Keratinocyte (primary cell): Measurements from ENCODE around the gene ETV3. TPM values are rescaled to one million over a fixed set of nuclear protein-coding genes. Genes with fewer than 3 reads are reported as not detected.

Experiments used
- DNase-seq: peaks from one replicate; pipeline ENCODE4 v3.0.0-alpha.2; 2011; ENCODE audit warnings: low read depth, missing footprints, low spot score
- FAIRE-seq: peaks from 2 replicates; lab custom pipeline; 2011; peaks lifted over from hg19 to GRCh38; lab: Jason Lieb, UNC
- H2AFZ ChIP-seq: 2 replicates; pipeline ENCODE4 v1.6.0; 2012; ENCODE audit warnings: low read length, control low read depth, inconsistent platforms; ENCODE audit not compliant: control insufficient read depth
- H3K27ac ChIP-seq: 2 replicates; pipeline ENCODE4 v1.5.1; 2011; ENCODE audit warnings: low read length; ENCODE audit not compliant: control insufficient read depth, insufficient read depth
- H3K27me3 ChIP-seq: 3 replicates; pipeline ENCODE4 v1.6.0; 2011; ENCODE audit warnings: low read length; ENCODE audit not compliant: control insufficient read depth, insufficient read depth; ENCODE audit errors: extremely low read depth
- H3K36me3 ChIP-seq, 2 experiments: 2 replicates in 1 of 2; 3 replicates in 1 of 2; pipeline ENCODE4 v1.5.1; 2011; ENCODE audit warnings: low read length in 2 of 2, mild to moderate bottlenecking in 1 of 2; ENCODE audit not compliant: control insufficient read depth in 2 of 2, insufficient read depth in 2 of 2; ENCODE audit errors: extremely low read depth in 1 of 2
- H3K4me1 ChIP-seq: 3 replicates; pipeline ENCODE4 v1.5.1; 2011; ENCODE audit warnings: low read length; ENCODE audit not compliant: control insufficient read depth, insufficient read depth; ENCODE audit errors: extremely low read depth
- H3K4me2 ChIP-seq: 3 replicates; pipeline ENCODE4 v1.6.0; 2011; ENCODE audit warnings: low read depth, low read length; ENCODE audit not compliant: control insufficient read depth, insufficient read depth; ENCODE audit errors: extremely low read depth
- H3K4me3 ChIP-seq, 3 experiments: fragments of 200-600 bp in 1 of 3; sonication (generic) in 1 of 3; 2 replicates in 2 of 3; 3 replicates in 1 of 3; pipeline ENCODE4 v1.5.1; 2011 to 2016; ENCODE audit warnings: low read length in 3 of 3, mild to moderate bottlenecking in 3 of 3, control low read depth in 2 of 3, inconsistent platforms in 1 of 3, low read depth in 1 of 3, mixed read lengths in 1 of 3, mixed run types in 1 of 3, moderate library complexity in 1 of 3; ENCODE audit not compliant: control insufficient read depth in 2 of 3, insufficient read depth in 2 of 3; ENCODE audit errors: extremely low read depth in 1 of 3
- H3K79me2 ChIP-seq: 2 replicates; pipeline ENCODE4 v1.6.0; 2012; ENCODE audit warnings: low read length; ENCODE audit not compliant: control insufficient read depth, insufficient read depth
- H3K9ac ChIP-seq: 3 replicates; pipeline ENCODE4 v1.6.0; 2011; ENCODE audit warnings: low read length; ENCODE audit not compliant: control insufficient read depth, insufficient read depth; ENCODE audit errors: extremely low read depth
- H3K9me1 ChIP-seq: 3 replicates; pipeline ENCODE4 v1.6.0; 2011; ENCODE audit warnings: low read length; ENCODE audit not compliant: control insufficient read depth, insufficient read depth; ENCODE audit errors: extremely low read depth
- H3K9me3 ChIP-seq: 2 replicates; pipeline ENCODE4 v1.5.1; 2012; ENCODE audit warnings: low read depth, low read length; ENCODE audit not compliant: control insufficient read depth
- H4K20me1 ChIP-seq: 3 replicates; pipeline ENCODE4 v1.6.0; 2011; ENCODE audit warnings: low read length; ENCODE audit not compliant: control insufficient read depth, insufficient read depth; ENCODE audit errors: extremely low read depth
- EZH2 ChIP-seq: IDR thresholded peaks from one replicate; pipeline ENCODE4 v1.6.1; 2012; ENCODE audit warnings: inconsistent platforms, mild to moderate bottlenecking, low read length, moderate library complexity
- dilution Hi-C: fragments of 300-500 bp; cut with MboI; formaldehyde crosslinking; loops from one replicate; pipeline ENCODE4 v1.7.0; 2020; ENCODE audit warnings: low sequenced_read_pairs; ENCODE audit not compliant: extremely low pct_ligation_motif_present
- polyA plus RNA-seq, 5 experiments: library from polyadenylated mRNA; depleted of rRNA in 3 of 5; stranded (reverse) in 3 of 5; stranded (forward) in 1 of 5; unstranded in 1 of 5; fragments of >200 nt; gene quantifications; 1 replicate in 1 of 5; 2 replicates in 3 of 5; 3 replicates in 1 of 5; pipeline versions ENCODE4 v1.2.1 to v1.2.3, GENCODE V29; 2011 to 2012; ENCODE audit warnings: missing spikeins in 2 of 5, low read depth in 1 of 5, low replicate concordance in 1 of 5
- TF ChIP-seq, protein P1 (sequence below), 3 experiments: IDR thresholded peaks in 1 of 3; conservative IDR thresholded peaks in 1 of 3; optimal IDR thresholded peaks in 1 of 3; 2 replicates in 2 of 3; 3 replicates in 1 of 3; pipeline versions ENCODE3 to v1.5.1; 2011; ENCODE audit warnings: low read length in 3 of 3, mild to moderate bottlenecking in 3 of 3, moderate library complexity in 2 of 3, control low read depth in 1 of 3, inconsistent platforms in 1 of 3; ENCODE audit not compliant: insufficient read depth in 2 of 3; ENCODE audit errors: extremely low read depth in 1 of 3

The ETV3 gene
- polyA plus RNA-seq, 1 donor (not counting 4 experiments of a cell fraction or from before 2014, with no cell fraction given): 22.3 TPM

DNA sequence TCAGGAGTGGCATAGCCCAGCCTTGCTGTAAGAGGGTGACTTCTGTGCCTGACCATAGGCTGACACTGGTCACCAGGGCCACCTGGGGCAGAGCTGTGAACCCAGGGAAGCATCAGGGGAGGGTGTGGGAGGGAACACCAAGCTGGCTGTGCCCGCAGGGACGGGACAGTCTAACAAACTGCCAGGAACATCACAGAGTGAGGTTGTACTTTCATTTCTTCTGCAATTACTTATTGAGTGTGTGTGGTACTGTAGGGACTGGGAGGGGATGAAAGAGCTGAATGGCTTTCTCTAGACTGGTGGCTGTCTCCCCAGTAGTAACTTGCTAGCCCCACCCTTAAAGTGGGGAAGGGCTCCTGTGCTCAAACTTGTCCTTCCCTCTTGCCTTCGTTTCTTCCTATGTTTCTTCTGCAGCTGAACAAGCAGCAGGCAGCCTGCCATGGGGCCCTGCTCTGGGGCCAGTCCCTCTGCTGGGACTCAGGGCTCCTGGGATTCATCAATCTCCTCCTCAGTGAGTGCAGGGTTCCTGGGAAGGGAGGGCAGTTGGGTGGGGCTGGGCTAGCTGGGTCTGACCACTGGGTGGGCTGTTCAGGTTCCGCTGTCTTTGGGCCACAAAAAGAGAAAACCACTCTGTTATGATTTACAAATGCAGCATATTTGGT lies 39.7 kb upstream of the ETV3 start:
- Histone ChIP-seq H3K27me3 (peaks cover 22% of the 10 kb centered on the region), H2AFZ (no peak overlapping the region), H3K4me1 (no peaks in the 10 kb centered on the region), H3K9me1 (no peaks in the 10 kb centered on the region), H3K4me2 (no peak overlapping the region), H3K9ac (no peak overlapping the region), H3K36me3 (no peaks in the 10 kb centered on the region), H3K27ac (no peak overlapping the region), H3K79me2 (no peaks in the 10 kb centered on the region), H3K9me3 (no peaks in the 10 kb centered on the region), H3K4me3 (no peak overlapping the region), H4K20me1 (no peaks in the 10 kb centered on the region)
- FAIRE-seq: no peak
- DNase-seq: no peak
- dilution Hi-C loops: no loop called here
- TF ChIP-seq, protein P1, sequence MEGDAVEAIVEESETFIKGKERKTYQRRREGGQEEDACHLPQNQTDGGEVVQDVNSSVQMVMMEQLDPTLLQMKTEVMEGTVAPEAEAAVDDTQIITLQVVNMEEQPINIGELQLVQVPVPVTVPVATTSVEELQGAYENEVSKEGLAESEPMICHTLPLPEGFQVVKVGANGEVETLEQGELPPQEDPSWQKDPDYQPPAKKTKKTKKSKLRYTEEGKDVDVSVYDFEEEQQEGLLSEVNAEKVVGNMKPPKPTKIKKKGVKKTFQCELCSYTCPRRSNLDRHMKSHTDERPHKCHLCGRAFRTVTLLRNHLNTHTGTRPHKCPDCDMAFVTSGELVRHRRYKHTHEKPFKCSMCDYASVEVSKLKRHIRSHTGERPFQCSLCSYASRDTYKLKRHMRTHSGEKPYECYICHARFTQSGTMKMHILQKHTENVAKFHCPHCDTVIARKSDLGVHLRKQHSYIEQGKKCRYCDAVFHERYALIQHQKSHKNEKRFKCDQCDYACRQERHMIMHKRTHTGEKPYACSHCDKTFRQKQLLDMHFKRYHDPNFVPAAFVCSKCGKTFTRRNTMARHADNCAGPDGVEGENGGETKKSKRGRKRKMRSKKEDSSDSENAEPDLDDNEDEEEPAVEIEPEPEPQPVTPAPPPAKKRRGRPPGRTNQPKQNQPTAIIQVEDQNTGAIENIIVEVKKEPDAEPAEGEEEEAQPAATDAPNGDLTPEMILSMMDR (optimal IDR thresholded peaks at IDR 0.05 in 1 of 3, IDR thresholded peaks at IDR 0.05 in 1 of 3, conservative IDR thresholded peaks at IDR 0.05 in 1 of 3; ENCODE audit: extremely low read depth in 1 of 3, insufficient read depth in 2 of 3, low read length in 3 of 3): no peak
- TF ChIP-seq EZH2: no peak

DNA sequence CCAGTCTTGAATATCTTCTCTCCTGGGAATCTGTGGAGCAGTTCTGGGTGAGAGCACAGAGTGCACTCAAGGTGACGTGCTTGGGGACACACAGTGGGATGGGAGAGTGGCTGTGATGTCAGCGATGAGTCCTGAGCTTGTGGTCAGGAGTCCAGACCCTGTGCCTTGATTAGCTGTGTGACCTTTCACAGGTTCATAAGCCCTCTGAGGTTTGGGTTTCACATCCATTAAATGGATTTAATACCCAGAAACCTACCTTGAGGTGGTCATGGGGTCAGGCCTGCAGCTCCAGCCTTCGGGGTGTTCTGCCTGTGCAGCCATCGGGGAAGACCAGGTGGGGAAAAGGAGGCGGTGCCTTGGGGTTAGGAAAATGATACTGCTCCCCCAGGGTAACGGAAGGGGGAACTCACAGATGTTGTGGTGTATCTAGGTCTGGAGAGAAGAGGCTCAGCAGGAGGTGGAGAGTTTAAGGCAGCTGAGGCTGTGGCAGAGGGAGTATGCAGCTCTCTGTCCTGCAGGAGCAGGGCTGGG lies 38.5 kb upstream of the ETV3 start:
- no peak for DNase-seq
- Histone ChIP-seq H4K20me1 (no peaks in the 10 kb centered on the region), H3K9me3 (no peaks in the 10 kb centered on the region), H3K36me3 (no peaks in the 10 kb centered on the region), H3K79me2 (no peaks in the 10 kb centered on the region), H3K9ac (no peak overlapping the region), H3K4me1 (no peaks in the 10 kb centered on the region), H2AFZ (no peak overlapping the region), H3K9me1 (no peaks in the 10 kb centered on the region), H3K4me2 (no peak overlapping the region), H3K27ac (no peak overlapping the region), H3K4me3 (no peak overlapping the region), H3K27me3 (peaks cover 22% of the 10 kb centered on the region)
- FAIRE-seq: no peak
- TF ChIP-seq, protein P1 (optimal IDR thresholded peaks at IDR 0.05 in 1 of 3, IDR thresholded peaks at IDR 0.05 in 1 of 3, conservative IDR thresholded peaks at IDR 0.05 in 1 of 3; ENCODE audit: extremely low read depth in 1 of 3, insufficient read depth in 2 of 3, low read length in 3 of 3): no peak
- no peak for TF ChIP-seq EZH2
- dilution Hi-C loops: no loop called here
